HCT116 (cell line): Measurements from ENCODE around the gene ANAPC4.

ENCODE experiments used
- ELF1 ChIP-seq: IDR thresholded peaks from 2 replicates; pipeline ENCODE4 v1.6.1; 2012; ENCODE audit warnings: low read depth, borderline replicate concordance
- EZH2 ChIP-seq: fragments of 200-600 bp; sonication (generic); IDR thresholded peaks from 2 replicates; pipeline ENCODE4 v1.6.1; 2017; ENCODE audit warnings: antibody characterized with exemption, mixed run types
- POLR2A ChIP-seq: IDR thresholded peaks from 2 replicates; pipeline ENCODE4 v1.7.0; 2011; ENCODE audit warnings: borderline replicate concordance; ENCODE audit not compliant: insufficient read depth, insufficient read length; ENCODE audit errors: extremely low read depth
- POLR2AphosphoS5 ChIP-seq: IDR thresholded peaks from 2 replicates; pipeline ENCODE4 v1.6.1; 2011; ENCODE audit warnings: mild to moderate bottlenecking, low read depth, low read length, moderate library complexity
- SP1 ChIP-seq: IDR thresholded peaks from 2 replicates; pipeline ENCODE4 v1.6.1; 2012; ENCODE audit warnings: low read depth
- YY1 ChIP-seq: IDR thresholded peaks from 2 replicates; pipeline ENCODE4 v1.6.1; 2011; ENCODE audit warnings: low read length, low read depth, moderate library complexity, mild to moderate bottlenecking; ENCODE audit not compliant: insufficient replicate concordance; ENCODE audit errors: extremely low read depth
- ZNF274 ChIP-seq: fragments of 200-500 bp; sonication (Bioruptor generic); IDR thresholded peaks from 2 replicates; pipeline ENCODE4 v1.6.1; 2014; ENCODE audit warnings: mild to moderate bottlenecking, low read depth, low read length, inconsistent platforms
- TF ChIP-seq, protein P1 (sequence below), 3 experiments: fragments of 200-600 bp in 1 of 3; sonication (generic) in 1 of 3; IDR thresholded peaks in 2 of 3; conservative IDR thresholded peaks in 1 of 3; 2 replicates each; pipeline ENCODE4 v1.5.1; 2012 to 2017; ENCODE audit warnings: low read depth in 2 of 3, low read length in 2 of 3, antibody characterized with exemption in 1 of 3, borderline replicate concordance in 1 of 3, control low read depth in 1 of 3, mild to moderate bottlenecking in 1 of 3, mixed read lengths in 1 of 3, mixed run types in 1 of 3, moderate library complexity in 1 of 3; ENCODE audit not compliant: insufficient read depth in 1 of 3
- TF ChIP-seq, protein P2 (sequence below): IDR thresholded peaks from 2 replicates; pipeline ENCODE4 v1.6.1; 2012; ENCODE audit warnings: low read depth

DNA sequence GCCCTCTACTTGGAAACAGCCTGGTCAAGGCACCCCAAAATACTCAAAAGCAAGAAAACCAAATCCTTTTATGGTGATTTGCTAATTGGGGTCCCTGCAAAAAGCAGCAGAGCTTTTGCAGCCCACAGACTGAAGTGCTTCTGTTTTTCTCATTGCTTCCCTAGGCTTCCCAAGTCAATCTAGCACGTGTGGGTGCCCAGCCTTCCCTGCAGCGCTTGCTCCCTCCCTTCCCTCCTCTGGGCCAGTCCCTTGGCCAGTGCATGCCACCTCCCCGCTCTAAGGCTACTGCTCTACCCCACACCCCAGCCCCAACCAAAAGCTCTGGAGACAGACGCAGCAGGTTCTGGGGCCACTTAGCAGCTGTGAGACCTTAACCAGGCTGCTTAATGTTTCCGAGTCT, 53.6 kb downstream of the ANAPC4 start:
- TF ChIP-seq SP1 = no peak
- TF ChIP-seq EZH2 = no peak
- TF ChIP-seq, protein P1, sequence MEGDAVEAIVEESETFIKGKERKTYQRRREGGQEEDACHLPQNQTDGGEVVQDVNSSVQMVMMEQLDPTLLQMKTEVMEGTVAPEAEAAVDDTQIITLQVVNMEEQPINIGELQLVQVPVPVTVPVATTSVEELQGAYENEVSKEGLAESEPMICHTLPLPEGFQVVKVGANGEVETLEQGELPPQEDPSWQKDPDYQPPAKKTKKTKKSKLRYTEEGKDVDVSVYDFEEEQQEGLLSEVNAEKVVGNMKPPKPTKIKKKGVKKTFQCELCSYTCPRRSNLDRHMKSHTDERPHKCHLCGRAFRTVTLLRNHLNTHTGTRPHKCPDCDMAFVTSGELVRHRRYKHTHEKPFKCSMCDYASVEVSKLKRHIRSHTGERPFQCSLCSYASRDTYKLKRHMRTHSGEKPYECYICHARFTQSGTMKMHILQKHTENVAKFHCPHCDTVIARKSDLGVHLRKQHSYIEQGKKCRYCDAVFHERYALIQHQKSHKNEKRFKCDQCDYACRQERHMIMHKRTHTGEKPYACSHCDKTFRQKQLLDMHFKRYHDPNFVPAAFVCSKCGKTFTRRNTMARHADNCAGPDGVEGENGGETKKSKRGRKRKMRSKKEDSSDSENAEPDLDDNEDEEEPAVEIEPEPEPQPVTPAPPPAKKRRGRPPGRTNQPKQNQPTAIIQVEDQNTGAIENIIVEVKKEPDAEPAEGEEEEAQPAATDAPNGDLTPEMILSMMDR (IDR thresholded peaks at IDR 0.05 in 2 of 3, conservative IDR thresholded peaks at IDR 0.05 in 1 of 3; ENCODE audit: borderline replicate concordance in 1 of 3, insufficient read depth in 1 of 3, low read depth in 2 of 3, low read length in 2 of 3) = no peak
- no peak for TF ChIP-seq POLR2A
- TF ChIP-seq ZNF274 = no peak
- TF ChIP-seq, protein P2, sequence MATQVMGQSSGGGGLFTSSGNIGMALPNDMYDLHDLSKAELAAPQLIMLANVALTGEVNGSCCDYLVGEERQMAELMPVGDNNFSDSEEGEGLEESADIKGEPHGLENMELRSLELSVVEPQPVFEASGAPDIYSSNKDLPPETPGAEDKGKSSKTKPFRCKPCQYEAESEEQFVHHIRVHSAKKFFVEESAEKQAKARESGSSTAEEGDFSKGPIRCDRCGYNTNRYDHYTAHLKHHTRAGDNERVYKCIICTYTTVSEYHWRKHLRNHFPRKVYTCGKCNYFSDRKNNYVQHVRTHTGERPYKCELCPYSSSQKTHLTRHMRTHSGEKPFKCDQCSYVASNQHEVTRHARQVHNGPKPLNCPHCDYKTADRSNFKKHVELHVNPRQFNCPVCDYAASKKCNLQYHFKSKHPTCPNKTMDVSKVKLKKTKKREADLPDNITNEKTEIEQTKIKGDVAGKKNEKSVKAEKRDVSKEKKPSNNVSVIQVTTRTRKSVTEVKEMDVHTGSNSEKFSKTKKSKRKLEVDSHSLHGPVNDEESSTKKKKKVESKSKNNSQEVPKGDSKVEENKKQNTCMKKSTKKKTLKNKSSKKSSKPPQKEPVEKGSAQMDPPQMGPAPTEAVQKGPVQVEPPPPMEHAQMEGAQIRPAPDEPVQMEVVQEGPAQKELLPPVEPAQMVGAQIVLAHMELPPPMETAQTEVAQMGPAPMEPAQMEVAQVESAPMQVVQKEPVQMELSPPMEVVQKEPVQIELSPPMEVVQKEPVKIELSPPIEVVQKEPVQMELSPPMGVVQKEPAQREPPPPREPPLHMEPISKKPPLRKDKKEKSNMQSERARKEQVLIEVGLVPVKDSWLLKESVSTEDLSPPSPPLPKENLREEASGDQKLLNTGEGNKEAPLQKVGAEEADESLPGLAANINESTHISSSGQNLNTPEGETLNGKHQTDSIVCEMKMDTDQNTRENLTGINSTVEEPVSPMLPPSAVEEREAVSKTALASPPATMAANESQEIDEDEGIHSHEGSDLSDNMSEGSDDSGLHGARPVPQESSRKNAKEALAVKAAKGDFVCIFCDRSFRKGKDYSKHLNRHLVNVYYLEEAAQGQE = no peak
- no peak for TF ChIP-seq POLR2AphosphoS5
- TF ChIP-seq YY1 = no peak
- no peak for TF ChIP-seq ELF1
